C4-2B (cell line): Measurements from ENCODE around the gene VIT.

Source experiments
- H3K27ac ChIP-seq: fragments of 450-650 bp; 2 replicates; pipeline ENCODE4 v1.5.1; 2017
- ZFX ChIP-seq: fragments of 450-650 bp; IDR thresholded peaks from 2 replicates; pipeline ENCODE4 v1.6.1; 2017
- TF ChIP-seq, protein P1 (sequence below): fragments of 450-650 bp; conservative IDR thresholded peaks from 2 replicates; pipeline ENCODE4 v1.5.1; 2017; ENCODE audit warnings: mild to moderate bottlenecking

The VIT gene

DNA sequence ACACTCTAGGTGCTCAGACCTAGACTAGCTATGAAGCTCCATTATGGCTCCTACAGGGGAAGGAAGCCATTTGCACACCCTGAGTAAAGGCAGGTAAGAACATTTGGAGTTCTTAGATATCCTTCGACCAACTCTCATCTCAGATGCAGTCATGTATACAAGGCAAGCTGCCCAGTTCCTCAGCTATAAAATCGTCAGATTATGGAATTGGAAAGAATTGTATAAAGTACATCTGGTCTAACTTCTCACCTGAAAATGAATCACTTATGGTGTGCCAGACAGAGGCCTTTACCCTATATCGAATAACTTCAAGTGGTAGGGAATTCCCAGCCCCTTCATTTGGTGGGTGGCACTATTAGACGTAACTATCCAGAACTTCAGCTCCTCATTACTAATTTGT, 79.3 kb downstream of the VIT start:
- TF ChIP-seq, protein P1, sequence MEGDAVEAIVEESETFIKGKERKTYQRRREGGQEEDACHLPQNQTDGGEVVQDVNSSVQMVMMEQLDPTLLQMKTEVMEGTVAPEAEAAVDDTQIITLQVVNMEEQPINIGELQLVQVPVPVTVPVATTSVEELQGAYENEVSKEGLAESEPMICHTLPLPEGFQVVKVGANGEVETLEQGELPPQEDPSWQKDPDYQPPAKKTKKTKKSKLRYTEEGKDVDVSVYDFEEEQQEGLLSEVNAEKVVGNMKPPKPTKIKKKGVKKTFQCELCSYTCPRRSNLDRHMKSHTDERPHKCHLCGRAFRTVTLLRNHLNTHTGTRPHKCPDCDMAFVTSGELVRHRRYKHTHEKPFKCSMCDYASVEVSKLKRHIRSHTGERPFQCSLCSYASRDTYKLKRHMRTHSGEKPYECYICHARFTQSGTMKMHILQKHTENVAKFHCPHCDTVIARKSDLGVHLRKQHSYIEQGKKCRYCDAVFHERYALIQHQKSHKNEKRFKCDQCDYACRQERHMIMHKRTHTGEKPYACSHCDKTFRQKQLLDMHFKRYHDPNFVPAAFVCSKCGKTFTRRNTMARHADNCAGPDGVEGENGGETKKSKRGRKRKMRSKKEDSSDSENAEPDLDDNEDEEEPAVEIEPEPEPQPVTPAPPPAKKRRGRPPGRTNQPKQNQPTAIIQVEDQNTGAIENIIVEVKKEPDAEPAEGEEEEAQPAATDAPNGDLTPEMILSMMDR: no peak
- no peak for TF ChIP-seq ZFX
- H3K27ac ChIP-seq: no peak overlapping the region

DNA sequence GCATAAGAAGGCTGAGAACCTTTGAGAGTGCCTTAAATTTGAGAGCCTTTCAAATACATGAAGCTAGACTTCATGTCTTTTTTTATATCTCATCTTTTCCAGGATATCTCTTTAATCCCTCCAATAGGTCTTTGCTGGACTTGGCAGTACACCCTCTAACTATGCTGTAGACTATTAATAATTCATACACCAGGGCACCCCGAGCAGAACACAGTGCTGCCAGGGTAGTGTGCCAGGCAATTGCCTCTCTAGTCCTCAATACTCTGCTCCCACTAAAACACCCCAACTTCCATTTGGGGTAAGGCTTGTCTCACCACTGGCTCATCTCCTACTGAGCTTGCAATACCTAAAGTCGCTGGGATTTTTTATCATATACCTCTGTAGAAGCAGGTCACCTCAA, 80.8 kb downstream of the VIT start:
- H3K27ac ChIP-seq: no peak overlapping the region
- no peak for TF ChIP-seq ZFX
- TF ChIP-seq, protein P1: no peak

DNA sequence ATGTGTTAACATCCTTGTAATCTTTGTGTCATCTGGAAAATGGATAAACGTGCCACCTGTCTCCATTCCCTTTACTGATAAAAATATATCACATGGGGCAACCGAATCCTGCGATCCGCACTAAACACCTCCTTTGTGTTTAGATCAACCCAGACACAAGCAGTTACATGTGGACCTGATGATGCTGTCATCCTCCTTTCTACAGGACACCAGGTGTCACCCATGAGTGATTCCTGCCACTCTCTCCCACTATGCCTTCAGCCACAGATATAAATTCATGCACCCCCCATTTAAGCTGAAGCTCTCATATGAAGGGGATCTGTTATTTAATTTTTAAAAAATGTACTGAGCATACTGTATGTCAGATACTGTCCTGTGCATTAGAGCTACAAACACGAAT, 81.3 kb downstream of the VIT start:
- no peak overlapping the region for H3K27ac ChIP-seq
- no peak for TF ChIP-seq ZFX
- TF ChIP-seq, protein P1: peak; percentile 25

DNA sequence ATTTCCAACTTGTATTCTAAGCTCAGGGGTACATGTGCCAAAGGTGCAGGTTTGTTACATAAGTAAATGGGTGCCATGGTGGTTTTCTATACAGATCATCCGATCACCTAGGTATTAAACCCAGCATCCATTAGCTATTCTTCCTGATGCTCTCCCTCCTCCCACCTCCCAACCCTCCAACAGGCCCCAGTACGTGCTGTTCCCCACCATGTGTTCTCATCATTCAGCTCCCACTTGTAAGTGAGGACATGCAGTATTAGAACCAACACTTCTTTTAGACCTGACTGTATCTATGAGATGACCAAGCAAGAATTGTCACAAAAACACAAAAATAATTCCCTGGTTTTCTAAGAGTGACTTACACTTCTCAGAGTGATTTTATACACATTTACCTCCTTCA, 83.0 kb downstream of the VIT start:
- TF ChIP-seq ZFX: no peak
- TF ChIP-seq, protein P1: no peak
- no peak overlapping the region for H3K27ac ChIP-seq

DNA sequence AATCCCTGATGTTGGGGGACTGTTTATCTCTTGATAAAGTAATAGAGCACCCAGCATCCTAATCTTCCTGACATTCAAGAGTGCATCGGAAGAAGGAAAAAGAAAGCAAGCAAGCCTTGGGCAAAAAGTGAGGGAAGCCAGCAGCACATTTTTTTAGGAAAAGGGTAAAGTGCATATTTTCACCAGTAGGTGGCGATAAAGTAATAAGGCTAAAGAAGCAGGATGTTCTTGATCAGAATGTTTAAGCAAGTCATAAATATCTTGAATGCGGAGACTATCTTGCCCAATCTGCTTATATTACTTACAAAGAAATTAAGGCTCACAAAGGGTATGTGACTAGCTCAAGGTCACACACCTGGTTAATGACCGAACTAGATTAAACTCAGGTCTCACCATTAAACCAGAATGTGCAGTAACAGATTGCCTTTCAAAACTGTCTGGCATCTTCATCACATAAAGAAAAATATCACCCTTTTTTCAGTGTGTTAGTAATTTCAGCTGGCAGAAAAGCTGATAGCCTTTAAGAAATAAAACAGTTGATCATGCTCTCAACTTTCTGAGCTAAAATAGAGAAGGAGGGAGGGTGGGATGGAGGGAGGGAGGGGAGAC, 83.8 kb downstream of the VIT start:
- no peak for TF ChIP-seq ZFX
- TF ChIP-seq, protein P1: peak; percentile 86

DNA sequence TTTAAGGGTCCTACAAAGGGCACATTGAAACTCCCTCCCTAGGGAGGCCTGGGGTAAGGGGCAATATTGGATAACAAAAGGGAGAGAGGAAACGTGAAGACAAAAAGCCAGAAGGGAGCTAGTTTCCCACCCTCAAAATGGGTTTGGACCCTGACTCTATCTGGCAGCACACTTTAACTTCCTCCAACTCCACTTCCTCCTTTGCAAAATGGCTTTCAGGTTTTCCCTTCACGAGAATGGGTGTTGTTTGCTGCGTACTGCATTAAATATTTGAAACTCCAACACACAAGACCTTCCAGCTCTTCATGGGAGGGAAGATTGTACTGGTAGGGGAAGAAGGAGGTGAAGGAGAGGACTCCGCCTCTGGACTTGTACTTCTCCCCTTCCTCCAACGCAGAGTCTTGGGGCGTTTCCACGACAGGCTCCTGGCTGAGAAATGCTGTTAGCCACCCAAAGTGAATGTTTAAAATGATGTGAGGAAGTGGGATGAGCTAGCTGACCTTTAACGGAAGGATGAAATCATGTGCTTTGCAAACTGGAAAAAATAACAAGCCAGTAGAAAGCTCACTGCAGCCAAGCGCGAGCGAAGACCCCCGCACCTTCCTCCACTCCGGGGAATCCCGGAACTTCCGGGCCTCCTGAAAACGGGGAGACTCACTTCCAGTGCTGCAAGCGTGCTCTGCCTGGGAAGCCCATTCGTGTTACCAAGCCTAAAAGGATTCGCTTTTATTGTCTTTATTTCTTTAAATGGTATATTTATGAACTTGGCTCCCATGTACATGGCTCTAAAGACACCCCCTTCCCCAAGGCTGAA, 85.6 kb downstream of the VIT start:
- H3K27ac ChIP-seq: no peak overlapping the region

More for the DNA sequence above, 83.8 kb downstream of the VIT start:
- H3K27ac ChIP-seq: no peak overlapping the region

DNA sequence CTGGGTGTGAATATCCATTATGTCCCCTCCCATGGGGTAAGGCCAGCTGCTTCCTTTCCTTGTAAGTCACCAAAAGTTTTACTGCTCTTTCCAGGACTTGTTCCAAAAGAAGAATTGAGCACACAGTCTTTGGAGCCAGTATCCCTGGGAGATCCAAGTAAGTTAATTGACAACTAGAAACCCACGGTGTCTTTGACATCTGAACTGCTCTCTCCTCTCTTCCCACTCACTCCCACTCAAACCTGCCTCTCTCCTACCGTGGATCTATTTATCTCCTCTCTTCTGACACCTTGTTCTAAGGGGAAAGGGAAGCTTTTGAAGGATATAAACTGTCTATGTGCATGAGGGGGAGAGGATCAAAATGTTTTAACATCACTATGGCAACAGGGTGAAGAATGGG, 86.7 kb downstream of the VIT start:
- H3K27ac ChIP-seq: no peak overlapping the region
- no peak for TF ChIP-seq ZFX
- TF ChIP-seq, protein P1: no peak

More for the DNA sequence above, 85.6 kb downstream of the VIT start:
- no peak for TF ChIP-seq ZFX
- TF ChIP-seq, protein P1: no peak
